Activated CD4-positive, CD25-positive, alpha-beta regulatory T cell treated with anti-CD3 and anti-CD28 coated beads, Interleukin-2, amount 50 U/mL, for 16 hours (primary cell): Measurements from ENCODE around the gene RBFOX1.

Experiments used
- DNase-seq: peaks from one replicate; pipeline ENCODE4 v3.0.0-alpha.2; 2020; ENCODE audit warnings: low read depth, low spot score

The RBFOX1 gene

DNA sequence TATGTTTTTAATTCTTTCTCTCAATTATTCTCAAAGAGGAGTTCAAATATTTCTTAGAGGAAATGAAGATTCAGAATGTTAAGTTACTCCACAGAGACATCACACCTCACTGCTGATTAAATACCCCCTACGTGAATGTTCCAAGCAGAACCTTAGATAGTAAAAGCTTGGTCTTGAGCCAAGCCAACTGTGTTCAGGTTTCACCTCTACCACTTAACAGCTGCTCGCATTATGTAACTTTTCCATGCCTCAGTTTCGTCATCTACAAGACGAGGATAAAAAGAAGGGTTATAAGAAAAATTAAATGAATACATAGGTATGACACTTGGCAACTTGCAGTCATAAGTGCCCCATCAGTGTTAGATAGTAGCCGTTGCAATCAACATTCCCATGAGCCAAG is 356.2 kb downstream of the RBFOX1 start:
- DNase-seq, result no peak

DNA sequence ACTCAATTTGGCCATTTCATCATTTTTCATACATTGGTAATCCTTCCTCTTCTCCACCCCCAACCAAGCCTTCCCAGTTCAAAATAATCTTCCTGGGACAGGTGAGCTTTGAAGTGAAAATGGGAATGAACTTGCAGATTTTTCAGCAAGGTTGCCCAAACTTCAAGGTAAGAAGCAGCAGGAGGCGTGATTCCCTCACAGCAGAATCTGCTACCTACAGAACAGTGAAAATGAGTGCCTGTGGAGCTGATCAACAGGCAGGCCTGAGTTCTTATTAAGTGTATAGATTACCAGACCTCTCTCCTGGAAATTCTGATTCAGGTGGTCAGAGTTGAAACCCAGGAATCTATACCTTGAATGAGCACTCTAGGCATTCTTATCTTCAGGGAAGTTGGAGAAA is 356.6 kb downstream of the RBFOX1 start:
- no peak for DNase-seq

DNA sequence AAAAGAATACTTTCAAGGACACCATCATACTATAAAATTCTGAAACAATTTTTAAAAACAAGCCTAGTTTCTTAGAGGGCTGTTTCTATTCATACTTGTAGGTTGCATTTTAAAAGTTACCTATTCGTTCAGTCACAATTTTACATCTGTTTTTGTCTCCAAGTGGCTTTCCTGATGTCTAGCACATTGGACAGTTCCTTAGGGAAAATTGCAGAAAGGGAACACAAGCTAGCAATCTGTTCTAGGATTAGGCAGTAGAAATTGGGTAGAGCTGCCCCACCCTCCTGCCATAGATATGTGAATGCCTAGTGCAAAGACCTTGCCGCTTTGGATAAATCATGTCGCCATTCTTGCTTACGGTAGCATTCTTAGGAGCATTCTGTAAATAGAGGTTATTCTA is 358.9 kb downstream of the RBFOX1 start:
- DNase-seq, result no peak

DNA sequence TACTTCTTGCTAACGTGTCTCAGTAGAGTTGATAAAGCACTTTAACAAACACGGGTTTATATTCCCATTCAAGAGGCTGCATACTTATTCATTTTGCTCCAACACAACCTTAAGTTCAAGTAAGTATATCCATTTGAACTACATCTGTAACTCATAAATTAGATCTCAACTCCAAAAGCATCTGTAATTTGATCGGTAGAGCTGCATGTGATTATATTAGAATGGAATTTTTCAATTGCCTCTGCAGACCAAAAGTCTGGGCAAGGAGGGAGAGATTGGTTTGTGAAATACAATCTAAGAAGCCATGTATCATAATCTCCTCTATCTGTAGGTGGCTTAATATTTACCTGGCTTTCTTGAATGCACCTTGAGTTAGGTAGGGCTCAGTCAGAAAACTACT is 371.0 kb downstream of the RBFOX1 start:
- DNase-seq, result no peak

DNA sequence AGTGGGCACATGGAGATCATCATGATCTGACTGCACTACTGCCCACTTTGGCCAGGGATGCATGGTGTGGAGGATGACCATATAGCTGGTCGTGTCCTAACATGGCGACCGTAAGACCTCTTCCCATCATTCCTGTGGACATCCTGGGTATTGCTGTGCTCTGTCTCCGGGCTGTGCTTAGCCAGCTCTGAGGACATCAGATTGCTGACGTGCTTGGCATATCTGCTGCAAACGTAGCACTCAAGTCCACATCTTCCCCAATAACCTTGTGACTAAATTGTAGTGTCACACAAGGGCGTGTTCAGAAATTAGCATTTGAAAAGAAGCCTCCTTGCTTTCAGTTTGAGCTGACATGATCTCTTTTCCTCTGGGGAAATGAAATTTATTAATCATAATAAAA is 373.2 kb downstream of the RBFOX1 start:
- no peak for DNase-seq

DNA sequence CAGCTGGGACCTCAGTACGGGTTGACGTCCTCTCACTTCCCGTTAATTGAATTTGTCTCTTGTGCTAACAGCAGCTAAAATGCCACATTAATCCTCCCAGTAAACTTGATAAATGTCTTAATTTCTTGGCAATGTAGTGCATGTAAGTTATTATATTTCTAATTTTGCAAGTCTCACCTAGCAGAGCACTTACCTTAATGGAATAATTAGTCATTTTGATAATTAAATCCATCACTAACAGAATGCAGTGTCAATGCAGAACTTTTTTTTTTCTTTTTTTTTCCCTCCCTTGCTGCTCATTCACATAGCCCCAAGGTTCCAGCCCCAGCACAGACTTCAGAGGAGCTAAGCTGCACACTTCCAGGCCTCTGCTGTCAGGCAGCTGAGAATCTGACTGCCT is 376.5 kb downstream of the RBFOX1 start:
- DNase-seq, result no peak

DNA sequence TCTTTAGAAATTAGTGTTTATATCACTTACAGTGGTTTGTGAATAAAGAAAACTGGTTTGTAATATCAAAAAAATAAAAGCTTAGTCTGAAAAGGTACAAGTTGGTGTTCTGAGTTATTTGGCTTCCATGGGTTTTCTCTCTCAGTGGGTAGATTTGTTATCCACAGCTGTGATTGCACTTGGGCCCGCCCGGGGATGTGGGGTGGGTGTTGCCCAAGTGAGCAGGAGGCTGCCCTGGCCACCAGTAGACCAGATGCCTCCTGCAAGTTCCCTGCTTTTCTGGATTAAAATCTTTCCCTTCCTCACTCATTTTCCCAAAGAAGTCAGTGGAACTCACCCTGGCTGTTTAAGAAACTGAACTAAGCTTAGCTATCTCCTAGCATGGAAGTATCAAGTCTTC is 380.6 kb downstream of the RBFOX1 start:
- DNase-seq, result no peak

DNA sequence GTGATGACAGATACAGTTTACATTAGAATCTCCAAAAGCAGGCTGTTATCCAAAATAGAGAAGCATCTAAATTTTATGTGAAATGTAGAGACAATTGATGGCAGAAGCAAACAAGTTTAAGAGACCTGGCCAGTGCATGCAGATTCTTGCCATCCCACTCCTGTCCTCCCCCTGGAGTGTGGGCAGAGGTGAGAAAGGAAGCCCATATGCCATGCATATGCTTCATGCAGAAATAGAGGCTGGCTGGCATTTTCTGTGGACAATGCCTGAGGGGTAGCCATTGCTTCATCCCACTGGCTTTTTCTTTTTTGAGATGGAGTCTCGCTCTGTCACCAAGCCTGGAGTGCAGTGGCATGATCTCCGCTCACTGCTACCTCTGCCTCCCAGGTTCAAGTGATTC is 382.1 kb downstream of the RBFOX1 start:
- DNase-seq, result no peak

DNA sequence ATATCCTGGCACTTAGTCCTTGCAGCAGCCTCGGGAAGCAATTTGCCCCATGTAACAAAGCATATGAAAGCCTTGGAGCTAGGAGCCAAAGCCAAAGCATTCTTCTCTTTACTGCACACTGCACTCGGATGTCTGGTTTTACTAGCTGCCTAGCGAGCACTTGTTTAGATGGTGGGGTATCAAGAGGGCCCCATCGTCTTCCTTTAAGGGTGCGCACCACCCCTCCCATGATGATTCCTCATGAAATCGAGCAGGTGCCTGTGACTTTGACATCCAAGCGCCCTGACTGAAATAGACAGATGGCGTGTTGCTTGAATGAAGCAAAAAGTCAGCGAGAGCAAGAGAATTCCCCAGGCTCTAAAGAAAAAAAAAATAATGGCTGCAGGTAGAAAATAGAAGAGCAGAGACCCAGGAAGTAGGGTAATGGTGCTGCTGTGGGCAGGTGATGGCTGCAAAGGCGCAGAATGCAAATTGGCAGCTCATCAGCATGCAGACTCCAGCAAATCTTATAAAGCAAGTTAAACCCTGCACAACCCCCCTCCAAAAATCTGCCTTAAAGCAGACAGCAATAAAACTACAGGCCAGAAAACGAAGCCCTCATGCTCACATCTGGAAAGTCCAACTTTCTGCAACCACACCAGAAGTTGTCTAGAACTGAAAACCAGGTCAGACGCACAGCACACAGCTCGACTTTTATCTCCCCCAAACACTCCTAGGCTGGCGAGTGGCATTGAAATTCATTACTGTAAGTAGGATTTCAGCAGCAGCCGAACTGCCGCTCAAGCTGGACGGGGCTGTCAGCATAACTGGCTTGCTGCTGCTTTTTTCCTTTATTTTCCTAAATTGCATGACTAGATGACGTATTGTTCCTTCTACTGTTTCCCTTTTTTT is 384.3 kb downstream of the RBFOX1 start:
- no peak for DNase-seq

DNA sequence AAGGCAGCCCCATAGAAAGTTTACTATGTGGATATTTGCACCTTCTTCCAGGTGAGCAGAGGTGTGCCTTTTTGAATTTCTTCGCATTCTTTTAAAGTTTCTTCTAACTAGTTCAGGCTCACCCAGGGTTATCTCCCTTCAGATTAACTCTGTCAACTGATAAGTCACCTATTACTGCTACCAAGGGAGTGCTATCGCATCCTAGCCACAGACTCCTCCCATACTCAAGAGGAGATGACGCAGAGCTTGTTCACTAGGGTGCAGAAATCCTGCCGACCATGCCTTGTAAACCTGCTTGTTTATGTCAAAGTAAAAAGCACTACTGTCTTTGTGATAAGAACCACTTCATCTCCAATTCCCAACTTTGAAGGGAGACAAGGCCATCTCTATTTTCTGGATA is 390.1 kb downstream of the RBFOX1 start:
- no peak for DNase-seq

DNA sequence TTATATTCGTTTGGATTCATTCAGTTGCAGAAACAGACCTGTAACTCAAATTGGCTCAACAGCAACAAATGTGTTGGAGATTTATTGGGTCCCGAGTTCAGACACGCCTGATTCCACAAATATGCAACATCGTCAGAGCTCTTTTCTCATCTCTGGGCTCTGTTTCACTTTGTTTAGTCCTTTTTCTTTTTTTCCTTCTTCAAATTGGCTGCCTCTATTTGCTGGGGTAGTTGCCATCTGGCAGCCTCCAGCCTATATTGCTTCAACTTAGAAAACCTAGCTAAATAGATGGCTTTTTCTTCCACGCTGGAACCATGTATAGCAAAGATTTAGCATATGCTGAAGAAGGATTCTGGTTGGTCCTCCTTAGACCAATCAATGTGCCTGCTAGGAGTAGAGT is 398.5 kb downstream of the RBFOX1 start:
- DNase-seq, result no peak

DNA sequence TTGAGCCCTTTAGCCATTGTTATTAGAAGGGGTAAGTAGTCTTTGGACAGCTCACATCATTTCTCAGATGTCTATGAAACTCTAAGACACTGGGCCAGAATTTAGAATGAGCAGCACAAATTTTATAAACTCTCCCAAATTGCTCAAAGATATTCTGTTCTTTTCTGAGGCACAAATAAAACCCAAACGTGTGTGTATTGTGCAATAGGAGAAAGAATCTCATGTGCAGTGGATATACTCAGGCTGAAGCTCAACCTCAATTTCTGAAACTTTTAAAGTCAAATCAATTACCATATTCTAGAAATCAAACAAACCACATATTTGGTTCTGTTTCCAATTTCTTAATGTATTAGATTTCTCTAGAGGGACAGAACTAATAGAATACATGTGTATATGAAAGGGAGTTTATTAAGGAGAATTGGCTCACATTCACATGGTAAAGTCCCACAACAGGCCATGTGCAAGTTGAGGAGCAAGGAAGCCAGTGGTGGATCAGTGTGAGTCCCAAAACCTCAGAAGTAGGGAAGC is 403.6 kb downstream of the RBFOX1 start:
- no peak for DNase-seq

DNA sequence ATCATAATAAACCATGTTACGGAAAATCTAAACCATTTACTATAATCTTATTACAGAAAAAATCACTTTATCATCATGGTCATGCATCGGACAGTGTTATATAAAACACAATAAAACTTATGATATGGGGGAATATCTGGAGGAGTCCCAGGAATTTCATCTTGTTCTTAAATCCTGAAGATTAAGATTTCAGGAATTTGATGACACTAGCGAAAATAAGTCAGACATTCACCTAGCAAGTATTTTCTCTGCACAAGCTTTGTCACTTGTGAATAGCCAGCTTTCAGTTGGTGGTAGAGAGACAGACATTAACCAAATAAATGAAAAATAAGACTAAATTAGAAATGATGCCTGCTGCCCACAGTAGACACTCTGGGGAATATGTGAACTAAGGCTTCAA is 410.0 kb downstream of the RBFOX1 start:
- DNase-seq, result no peak

DNA sequence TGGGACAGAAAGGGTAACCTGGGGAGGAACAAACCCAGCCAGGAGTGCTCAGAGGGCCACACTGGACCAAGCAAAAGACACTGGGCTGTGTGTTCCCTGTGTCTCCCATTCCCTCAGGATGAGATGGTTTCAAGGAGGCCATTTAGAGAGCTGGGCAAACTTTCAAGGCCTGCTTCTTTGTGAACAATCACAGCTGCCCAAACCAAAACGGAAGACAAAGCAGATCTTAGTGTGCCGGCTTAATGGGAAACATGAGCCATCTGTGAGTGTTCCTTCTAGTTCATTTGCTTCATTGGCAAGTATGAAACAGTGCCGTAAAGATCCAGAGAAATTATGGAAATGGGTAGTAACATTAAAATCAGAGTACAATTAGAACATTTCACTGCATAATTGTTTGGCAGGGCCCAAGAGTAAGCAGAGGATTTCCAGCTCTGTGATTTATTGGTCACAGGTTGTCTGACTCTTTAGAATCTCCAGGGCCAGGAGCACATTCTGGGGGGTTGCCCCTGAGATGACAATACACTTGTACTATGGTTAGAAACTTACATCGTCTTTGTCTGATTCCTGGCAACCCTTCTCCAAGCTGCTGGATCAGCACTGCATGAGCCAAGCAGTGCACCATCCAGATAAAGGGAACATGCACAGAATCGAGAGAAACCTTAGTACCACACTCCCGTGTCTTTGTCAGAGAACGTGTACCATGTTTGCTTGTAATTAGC is 412.1 kb downstream of the RBFOX1 start:
- no peak for DNase-seq

DNA sequence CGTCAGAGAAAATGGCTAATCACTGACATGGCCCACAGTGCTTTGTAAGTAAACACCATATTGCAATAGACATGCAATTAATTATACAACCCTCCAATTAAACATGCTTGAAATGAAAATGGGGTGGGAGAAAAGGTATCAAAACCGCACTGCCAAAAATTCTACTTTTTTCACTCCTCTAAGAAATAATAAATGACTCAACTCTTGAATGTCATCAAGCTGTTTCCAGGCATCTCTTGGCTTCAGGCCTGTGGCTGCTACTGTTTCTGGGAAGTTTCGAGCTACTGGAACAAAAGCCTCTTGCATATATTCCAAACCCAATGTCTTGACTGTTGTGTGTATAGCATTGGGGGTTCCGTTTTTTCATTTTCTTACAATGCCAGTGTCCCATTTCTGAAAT is 412.6 kb downstream of the RBFOX1 start:
- DNase-seq, result no peak

DNA sequence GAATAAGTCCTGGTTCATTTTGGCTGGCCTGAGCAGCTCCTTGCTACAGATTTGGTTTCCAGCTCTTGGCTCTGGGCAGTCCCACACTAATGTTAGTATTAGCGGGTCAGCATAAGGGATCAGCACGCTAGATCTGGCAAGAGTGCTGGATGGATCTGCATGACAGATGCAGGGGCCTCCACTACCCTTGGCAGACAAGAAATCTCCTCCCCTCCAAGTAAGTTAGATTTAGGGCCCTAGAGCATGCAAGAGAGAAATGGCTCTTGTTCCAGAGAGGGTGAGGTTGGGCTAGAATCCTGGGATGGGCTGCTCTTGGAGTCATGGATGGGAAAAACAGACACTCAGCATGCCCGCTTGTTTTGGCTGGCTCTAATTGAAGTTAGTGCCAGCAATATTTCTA is 414.3 kb downstream of the RBFOX1 start:
- DNase-seq, result no peak

DNA sequence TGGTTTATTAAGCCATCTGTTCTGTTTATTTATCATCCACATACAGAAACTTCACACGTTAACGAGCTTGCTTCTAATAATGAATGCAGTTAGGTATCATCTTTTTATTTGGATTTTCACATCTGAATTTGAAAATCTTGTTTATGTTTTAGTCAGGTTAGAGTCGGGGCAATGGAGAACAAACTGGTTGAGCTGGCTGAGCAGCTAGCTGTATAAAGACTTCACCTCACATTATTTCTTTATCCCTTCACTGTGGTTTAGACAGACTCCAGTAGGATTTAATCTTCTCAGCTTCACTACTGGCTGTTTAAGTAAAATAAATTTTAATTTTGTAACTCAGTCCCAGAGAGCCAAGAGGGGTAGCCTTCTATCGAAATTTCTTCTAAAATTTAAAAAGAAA is 415.9 kb downstream of the RBFOX1 start:
- no peak for DNase-seq

DNA sequence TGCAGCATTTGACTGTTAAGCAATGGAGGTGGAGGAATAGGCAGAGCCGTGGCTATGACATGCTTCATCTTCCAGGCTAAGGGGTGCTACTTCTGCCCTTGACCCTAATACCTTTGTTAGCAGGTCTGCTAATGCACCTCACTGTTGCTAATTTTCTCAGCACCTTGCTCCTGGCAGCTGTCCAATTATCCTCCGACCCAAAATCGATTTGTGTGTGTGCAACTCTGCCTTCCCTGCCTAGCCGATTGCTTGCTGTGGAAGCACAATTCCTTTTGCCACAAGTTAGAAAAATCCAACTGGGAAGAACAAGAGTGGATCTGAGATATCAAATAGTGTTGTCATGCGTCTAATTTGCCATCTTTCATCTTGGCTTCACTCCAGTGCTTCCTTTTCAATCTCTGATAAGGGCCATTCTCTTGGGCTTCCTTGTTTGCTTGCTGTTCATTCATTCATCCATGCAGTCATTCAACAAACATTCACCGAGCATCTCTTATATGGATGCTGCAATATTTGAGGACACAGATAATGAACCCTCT is 422.8 kb downstream of the RBFOX1 start:
- no peak for DNase-seq
